ENCODE results near the gene SPDYE17.
"Not testable (repeated sequence)": the region's sequence is repeated elsewhere in the genome, so short reads cannot be mapped to it uniquely, and the experiment has no call there.

SPDYE17 gene, protein sequence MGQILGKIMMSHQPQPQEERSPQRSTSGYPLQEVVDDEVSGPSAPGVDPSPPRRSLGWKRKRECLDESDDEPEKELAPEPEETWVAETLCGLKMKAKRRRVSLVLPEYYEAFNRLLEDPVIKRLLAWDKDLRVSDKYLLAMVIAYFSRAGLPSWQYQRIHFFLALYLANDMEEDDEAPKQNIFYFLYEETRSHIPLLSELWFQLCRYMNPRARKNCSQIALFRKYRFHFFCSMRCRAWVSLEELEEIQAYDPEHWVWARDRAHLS

DNA sequence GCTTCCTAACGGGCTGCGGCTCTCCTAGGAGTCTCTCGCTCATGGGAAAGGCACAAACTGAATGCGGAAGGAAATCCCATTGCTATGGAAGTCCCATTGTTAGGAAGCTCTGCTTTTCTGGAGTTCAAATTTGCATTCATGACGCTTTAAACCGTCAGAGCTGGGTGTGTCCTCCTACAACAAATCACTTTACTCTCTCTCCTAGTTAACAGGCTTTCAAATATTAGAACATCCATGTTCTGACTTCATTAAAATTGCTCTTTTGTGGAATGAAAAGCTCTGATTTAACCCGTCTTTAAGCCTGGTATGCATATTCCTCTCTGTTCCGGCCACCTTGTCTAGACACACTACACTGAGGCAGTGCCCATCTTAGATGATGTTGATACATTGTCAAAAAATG lies at the start of gene SPDYE17:
Gene SPDYE17 (minus strand): TSS at position 101 of the 400 bp plus-strand sequence. CDS start 1,791 bp downstream, outside the sequence.
- DNase-seq = not testable (repeated sequence)

GRCh38 chr7:77080236-77080635 lies 48.1 kb upstream of the SPDYE17 start:
- not testable (repeated sequence) for DNase-seq

GRCh38 chr7:77079624-77080023 lies 47.5 kb upstream of the SPDYE17 start:
- not testable (repeated sequence) for DNase-seq

- not testable (repeated sequence) for DNase-seq
Observed at GRCh38 chr7:77079112-77079511, 47.0 kb upstream of the SPDYE17 start.

DNA sequence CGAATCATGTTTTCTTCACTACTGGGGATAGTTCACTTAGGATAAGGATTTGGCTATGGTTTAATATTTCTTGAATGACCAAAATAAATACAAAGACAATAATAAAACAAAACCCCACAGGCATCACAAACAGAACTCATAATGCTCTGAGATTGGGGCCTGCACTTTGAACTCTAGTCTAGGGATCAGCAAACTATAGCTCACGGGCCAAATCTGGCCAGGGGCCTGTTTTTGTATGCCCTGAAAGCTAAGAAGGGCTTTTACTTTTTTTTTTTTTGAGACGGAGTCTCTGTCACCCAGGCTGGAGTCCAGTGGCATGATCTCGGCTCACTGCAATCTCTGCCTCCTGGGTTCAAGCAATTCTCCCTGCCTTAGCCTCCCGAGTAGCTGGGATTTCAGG lies 44.9 kb upstream of the SPDYE17 start:
- DNase-seq = not testable (repeated sequence)

GRCh38 chr7:77074786-77075396 lies 42.7 kb upstream of the SPDYE17 start:
- DNase-seq = not testable (repeated sequence)

DNA sequence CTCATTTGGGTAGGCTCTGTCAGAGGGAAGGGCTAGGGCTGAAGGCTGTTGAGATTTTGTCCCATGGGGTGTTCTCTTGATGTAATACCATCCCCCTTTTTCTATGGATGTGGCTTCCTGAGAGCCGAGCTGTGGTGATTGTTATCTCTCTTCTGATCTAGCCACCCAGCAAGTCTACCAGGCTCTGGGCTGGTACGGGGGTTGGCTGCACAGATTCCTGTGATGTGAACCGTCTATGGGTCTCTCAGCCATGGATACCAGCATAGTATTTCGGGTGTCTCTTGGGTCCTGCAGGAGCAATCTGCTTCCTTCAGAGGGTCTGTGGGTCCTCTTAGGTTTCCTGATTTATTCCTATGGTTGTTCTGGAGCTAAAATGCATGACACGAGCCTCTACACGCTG lies 38.9 kb upstream of the SPDYE17 start:
- DNase-seq = not testable (repeated sequence)

DNA sequence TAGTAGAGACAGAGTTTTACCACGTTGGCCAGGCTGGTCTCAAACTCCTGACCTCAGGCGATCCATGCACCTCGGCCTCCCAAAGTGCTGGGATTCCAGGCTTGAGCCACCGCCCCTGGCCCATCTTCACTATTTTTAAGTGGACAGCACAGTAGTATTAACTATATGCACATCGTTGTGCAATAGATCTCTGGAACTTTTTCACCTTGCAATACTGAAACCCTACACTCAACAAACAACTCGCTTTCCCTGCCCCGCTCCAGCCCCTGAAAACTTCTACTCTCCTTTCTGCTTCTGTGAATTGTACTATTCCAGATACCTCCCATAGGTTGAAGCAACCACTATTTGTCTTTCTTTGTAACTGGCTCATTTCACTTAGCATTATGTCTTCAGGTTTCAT lies 33.7 kb upstream of the SPDYE17 start:
- not testable (repeated sequence) for DNase-seq

DNA sequence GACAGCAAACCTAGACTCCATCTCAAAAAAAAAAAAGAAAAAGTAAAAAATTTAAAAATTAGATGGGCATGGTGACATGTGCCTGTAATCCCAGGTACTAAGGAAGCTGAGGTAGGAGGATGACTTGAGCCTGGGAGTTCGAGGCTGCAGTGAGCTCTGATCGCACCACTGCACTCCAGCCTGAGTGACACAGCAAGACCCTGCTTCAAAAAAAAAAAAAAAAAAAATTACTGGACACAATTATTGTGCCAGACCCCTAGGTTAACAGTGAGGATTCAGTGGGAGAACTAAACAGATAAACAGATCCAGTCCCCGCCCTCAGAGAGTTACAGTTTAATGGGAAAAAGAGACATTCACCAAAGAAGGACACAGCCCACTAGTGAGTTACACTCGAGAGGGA lies 31.6 kb upstream of the SPDYE17 start:
- DNase-seq = not testable (repeated sequence)

DNA sequence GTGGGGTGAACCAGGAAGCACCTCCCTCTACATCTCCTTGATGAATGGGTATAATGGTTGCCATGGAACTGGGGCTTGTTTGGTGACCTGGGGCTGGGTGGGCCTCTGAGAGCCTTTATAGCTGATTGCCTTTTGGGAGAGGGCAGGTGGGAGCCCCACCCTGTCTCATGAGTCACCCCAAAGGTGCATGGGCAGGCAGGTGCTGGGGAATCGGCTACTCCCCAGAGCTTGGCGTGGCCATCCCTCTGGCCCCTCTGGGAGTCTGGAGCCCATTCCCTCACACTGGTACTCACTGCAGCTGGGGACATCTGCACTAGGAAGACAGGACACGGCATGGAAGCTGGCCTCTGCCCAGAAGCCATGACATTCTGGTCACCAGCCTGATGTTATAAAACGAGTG lies 30.4 kb upstream of the SPDYE17 start, which contains the start of gene SPDYE18:
Gene SPDYE18 (minus strand): TSS at position 2 of the 400 bp plus-strand sequence. CDS start 2,046 bp downstream, outside the sequence.
- not testable (repeated sequence) for DNase-seq

- DNase-seq = not testable (repeated sequence)
Observed at GRCh38 chr7:77026349-77026748, 5.8 kb downstream of the SPDYE17 start.

- DNase-seq = not testable (repeated sequence)
Observed at GRCh38 chr7:77010074-77010680, 22.0 kb downstream of the SPDYE17 start.

- DNase-seq = not testable (repeated sequence)
Observed at GRCh38 chr7:77008000-77008399, 24.2 kb downstream of the SPDYE17 start.

- not testable (repeated sequence) for DNase-seq
Observed at GRCh38 chr7:77006127-77007110, 25.7 kb downstream of the SPDYE17 start.

- not testable (repeated sequence) for DNase-seq
Observed at GRCh38 chr7:77005461-77006057, 26.6 kb downstream of the SPDYE17 start.

- not testable (repeated sequence) for DNase-seq
Observed at GRCh38 chr7:77004151-77004550, 28.0 kb downstream of the SPDYE17 start.

DNA sequence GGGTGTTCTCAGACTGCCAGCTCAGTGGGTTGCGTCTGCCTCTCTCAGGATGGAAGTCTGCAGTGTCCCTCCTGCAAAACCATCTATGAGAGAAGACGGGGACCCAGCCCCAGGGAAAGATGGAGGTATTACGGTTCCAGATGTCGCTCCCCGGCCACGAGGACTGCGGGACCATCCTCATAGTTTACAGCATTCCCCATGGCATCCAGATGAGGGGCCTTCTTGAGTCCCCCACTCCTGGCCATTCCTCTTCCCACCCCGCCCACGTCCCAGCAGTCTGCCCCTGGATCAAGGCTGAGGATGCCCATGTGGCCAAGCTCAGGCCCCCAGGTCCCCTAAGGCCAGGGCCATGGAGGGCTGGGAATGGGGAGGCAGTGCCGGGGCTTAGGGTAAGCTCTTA lies 28.9 kb downstream of the SPDYE17 start:
- not testable (repeated sequence) for DNase-seq

DNA sequence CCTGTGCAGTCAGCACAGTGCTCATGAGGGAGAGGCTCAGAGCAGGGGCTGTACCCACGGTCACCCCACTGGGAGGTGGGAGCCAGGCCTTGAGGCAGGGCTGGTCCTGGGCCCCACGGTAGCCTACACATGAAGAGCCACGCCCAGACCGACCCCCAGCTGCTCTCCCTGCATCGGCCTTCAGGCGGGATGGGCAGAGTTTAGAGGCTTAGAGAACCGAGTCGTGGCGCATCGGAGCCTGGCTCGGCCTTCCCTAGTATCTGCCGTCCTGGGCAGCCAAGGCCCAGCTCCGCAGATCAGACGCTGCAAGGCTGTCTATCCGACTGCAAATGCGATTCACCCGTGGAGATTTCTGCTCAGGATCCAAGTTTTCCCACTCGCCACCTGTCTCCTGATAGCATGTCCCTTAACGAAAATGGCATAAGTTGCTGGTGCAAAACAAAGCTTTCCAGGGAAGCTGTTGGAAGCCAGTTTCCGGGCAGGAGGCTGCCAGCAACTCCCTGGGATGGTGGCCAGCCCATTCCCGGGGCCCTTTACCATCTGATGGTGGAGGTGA lies 29.4 kb downstream of the SPDYE17 start:
- not testable (repeated sequence) for DNase-seq

- not testable (repeated sequence) for DNase-seq
Observed at GRCh38 chr7:77002104-77002503, 30.1 kb downstream of the SPDYE17 start.

- not testable (repeated sequence) for DNase-seq
Observed at GRCh38 chr7:76999474-77000107, 32.6 kb downstream of the SPDYE17 start.
